Activated CD8-positive, alpha-beta memory T cell treated with anti-CD3 and anti-CD28 coated beads for 24 hours (primary cell): ENCODE results near the gene TUBA3E.
"Not testable (repeated sequence)": the region's sequence is repeated elsewhere in the genome, so short reads cannot be mapped to it uniquely, and the experiment has no call there.

ENCODE experiments used
- DNase-seq: peaks from one replicate; pipeline ENCODE4 v3.0.0-alpha.2; 2020

The TUBA3E gene

DNA sequence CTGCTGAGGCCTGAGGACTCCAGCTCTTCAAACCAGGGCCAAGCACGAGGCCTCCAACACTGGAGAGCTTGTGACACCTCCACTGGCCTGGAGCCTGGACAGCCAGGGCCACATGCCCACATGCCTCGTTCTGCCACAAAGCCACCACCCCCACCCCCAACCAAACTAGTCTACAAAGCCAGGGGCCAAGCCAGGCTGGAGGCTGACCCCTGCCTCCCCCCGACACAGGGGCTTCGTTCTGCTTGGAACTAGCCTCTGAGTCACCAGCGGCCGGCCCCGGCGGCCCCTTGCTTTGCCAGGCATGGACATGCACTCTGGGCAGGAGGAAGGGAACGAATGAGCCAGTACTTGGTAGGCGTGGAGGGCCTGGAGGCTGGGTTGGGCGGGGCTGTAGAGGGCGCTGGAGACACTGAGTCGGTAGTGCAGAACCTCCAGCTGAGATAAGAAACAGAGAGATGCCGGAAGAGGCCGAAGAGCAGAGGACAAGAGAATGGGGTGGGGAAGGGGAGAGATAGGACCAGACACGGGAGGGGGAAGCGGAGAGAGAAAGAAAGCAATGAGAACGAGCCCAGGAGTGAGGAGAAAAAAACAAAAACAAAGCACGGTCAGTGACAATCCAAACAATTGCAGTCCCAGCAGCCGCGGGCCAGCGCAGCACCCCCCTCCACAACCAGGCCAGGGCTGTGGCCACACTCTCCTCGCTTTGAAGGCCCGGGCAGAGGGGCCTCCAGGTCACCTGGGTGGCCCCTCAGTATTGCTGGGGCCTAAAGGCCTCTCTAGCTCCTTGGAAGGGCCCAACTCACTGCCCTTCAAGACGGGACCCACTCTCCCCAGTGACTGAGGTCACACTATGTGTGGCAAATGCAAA, 37.2 kb downstream of the TUBA3E start:
- DNase-seq, result not testable (repeated sequence)

GRCh38 chr2:130160131-130160530, 38.1 kb downstream of the TUBA3E start:
- no peak for DNase-seq

GRCh38 chr2:130159376-130159775, 38.9 kb downstream of the TUBA3E start:
- not testable (repeated sequence) for DNase-seq

GRCh38 chr2:130158631-130159030, 39.6 kb downstream of the TUBA3E start:
- DNase-seq, result no peak

GRCh38 chr2:130157825-130158514, 40.3 kb downstream of the TUBA3E start:
- DNase-seq, result not testable (repeated sequence)

- DNase-seq, result not testable (repeated sequence)
These were observed 40.9 kb downstream of the TUBA3E start for GRCh38 chr2:130157354-130157753.

- no peak for DNase-seq
These were observed 41.6 kb downstream of the TUBA3E start for GRCh38 chr2:130156624-130157004.

DNA sequence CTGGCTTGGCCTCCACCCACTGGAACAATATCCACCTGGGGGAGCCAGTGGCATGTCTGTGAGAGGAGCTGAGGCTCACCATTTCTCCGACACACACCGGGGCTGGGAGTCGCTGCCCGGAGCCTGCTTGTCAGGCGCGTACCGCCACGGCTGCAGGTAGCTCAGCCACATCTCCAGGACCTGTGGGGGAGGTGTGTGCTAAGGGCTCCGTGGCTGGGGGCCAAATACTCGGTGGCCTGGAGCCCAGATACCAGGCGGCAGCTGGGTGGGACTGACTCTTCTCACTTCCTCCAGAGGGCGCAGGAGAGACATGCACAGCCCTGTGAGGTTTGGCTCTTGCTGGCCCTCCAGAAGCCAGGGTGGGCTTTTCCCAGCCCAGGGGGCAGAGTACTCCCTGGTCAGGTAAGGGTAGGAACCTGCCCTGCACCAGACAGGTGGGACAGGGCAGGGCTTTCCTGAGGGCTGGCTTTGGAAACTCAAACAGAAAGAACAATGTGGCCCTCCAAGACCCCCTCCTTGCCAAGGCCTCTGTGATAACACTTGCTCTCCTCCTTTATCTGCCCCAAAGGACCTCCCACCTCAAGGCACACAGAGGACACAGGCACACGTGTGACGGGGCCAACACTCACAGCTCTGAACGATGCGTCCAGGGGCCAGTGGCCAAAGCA, 42.1 kb downstream of the TUBA3E start:
- DNase-seq, result not testable (repeated sequence)

DNA sequence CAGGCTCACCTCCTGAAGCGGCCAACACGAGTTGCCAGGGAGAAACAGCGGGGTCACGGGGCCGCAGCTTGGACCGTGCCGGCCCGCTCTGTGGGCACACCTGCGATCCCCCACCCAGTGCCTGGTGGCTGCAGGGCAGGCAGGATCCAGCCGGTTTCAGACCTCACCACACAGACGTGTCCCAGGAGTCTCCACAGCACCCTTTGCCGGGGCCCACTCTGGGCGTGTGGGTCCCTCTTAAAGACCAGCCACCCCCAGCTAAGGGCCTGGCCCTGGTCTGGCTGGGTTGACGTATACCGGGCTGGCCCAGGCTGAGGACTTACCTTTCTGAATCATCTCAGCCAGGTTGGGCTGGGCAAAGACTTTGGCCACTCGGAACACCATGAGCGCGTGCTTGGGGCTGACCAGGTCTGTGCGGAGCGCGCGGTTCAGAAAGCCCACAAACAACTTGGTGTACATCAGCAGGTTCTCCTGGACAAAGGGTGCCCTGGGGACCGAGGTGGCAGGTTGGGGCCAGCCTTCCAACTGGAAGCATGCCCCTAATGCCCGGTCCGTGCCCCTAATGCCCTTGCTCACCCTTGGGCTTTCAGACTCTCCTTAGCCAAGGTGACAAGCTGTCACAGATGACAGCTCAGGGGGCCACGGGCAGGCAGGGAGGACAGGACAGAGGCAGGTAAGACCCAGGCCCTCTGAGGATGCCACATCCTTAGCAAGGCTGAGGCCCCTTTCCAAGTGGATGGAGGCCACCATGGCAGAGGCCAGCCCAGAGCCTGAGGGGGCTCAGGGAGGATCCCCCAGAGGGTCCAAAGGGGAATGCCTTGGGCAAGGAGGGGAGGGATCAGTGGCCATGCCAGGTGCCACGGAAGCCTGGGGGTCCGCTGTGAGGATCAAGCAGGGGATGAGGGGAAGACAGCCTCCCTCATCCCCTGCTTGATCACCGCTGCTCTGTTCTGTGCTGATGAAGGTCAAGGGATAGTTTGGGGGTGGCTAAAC, 43.2 kb downstream of the TUBA3E start:
- DNase-seq, result no peak

GRCh38 chr2:130154423-130154770, 43.8 kb downstream of the TUBA3E start:
- DNase-seq, result not testable (repeated sequence)

DNA sequence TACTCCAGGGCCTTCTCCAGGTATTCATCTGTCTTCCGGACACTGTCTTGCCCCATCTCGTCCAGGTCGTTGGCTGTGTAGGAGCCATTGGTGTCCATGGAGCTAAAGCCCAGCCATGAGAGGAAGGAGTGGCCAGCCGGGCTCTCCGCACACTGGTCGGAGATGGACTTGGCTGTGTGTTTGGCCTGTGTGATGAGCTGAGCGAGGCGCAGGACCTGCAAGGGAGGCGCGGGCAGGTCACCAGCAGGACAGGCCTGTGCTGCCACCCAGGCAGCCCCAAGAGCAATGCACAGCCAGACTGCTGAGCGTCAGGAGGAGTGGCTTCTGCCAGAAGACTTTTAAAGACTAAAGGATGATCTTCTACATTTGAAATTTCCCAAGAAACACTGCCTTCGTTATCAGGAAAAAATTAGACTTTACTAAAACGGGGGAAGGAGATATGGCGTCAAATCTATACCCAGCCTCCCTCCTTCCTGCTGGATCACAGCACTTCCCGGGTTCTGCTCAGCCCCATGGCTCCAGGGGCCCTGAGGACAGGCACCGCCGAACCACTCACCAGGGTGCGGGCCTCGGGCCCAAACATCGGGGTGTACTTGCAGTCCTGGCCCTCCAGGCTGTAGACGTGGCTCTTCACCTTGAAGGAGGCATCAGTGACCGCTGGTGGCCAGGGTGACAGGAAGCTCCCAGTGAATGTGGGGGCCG, 44.4 kb downstream of the TUBA3E start:
- not testable (repeated sequence) for DNase-seq

DNA sequence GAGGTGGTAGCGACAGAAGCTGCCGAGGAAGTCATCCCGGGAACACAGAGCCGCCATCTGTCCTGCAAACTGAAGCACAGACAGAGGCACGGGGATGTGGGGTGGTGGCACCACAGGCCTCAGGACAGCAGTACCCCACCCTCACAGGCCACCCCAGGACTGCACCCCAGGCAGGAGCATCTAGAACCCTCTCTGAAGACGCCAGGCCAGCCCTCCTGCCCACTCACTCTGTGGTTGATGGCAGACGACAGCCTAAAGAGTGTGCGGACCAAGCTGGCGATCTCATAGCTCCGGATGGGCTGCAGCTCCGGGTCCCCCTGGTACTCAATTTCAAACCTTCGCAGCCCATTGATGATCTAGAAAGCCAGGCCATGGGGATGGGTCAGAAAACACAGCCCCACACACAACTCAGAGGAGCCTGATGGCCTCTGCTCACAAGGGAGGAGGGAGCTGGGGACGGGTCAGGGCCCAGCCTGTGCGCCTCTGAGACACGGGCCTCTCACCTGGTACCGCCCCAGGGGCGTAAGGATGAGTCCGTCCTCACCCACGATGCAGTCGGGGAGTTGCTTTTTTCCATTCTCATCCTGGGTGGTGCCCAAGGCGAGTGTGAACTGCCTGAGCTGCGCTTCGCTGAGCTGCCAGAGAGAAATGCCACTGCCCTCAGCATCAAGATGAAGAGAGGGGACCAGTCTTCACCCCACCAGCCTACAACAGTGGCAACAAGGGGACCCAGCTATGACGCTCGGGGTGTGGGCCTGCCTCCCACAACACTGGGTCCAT, 45.2 kb downstream of the TUBA3E start:
- DNase-seq, result no peak

GRCh38 chr2:130152136-130152815, 46.0 kb downstream of the TUBA3E start:
- not testable (repeated sequence) for DNase-seq

DNA sequence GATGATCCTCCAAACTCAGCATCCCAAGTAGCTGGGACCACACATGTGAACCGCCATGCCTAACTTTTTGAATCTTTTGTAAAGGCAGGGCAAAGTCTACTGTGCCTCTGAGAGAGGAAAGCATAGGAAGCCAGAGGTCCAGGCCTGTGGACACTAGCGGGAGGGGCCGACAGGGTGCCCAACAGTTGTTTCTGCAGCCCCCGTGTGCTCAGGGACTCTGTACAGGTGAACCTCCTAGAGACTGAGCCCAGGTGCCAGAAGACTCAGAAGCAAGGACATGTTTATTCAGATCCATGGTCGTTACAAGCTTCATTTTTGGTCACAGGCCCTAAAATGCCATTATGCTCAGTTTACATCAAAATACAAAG, 47.1 kb downstream of the TUBA3E start:
- DNase-seq, result not testable (repeated sequence)

- no peak for DNase-seq
These were observed 47.8 kb downstream of the TUBA3E start for GRCh38 chr2:130150181-130151144.

DNA sequence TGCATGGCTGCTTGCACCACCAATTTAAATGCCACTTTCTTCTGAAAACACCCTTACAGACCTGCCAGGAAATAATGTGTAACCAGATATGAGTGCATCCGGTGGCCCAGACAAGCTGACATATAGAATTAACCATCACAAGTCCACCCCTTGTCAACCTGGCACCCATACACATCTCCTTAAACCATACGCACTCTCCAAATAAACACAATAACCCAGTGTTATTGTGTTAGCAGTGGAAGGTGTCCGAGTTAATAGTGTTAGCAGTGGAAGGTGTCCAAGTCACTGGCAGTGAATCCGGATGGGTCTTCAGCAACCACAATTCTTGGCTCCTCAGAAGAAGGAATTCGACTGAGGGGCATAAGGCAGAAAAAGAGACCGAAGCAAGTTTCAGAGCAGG, 49.7 kb downstream of the TUBA3E start:
- peak; percentile 5 for DNase-seq

GRCh38 chr2:130145006-130145414, 53.2 kb downstream of the TUBA3E start, which contains the start of gene CCDC74B:
Gene CCDC74B (minus strand): TSS chr2:130145112. CDS start chr2:130144996, 116 bp downstream.
- DNase-seq, result peak; percentile 76

DNA sequence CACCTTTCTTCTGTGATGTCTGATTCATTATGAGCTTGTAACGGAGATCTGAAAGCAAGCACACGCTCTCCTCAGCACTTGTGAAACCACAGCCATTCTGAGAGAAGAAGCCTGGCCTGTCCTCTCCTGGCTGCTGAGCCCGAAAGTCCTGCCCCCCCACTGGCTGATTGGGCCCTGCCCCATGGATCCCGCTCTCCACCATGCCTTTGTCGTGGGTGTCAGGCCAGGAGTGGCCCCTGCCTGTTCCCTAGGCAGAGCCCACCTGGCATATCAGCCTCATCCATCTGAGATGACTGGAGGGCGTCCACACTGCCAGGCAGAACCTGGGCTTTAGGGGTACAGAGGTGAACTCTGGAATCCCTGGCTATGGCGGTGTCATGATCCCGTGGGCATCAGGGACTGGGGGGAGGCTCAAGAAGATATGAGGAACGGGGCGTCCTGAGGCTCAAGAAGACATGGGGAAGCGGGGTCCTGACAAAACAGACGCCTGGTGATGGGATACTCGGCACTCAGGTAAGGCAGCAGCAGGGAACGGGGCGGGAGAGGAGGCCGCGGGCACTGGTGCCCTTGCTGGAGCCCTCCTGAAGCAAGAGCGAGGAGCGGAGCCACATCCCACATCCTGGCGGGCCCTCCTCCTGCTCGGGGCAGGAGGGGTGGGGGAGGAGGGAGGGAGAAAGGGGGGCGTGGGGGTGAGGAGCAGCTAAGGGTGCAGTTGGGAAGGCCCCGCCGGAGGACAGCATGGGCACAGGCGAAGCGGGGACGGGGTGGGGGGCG, 54.8 kb downstream of the TUBA3E start:
- DNase-seq, result peak; percentile 56
